Psoas muscle (tissue), 8 donors: Measurements from ENCODE around the gene CHMP4A. TPM values are rescaled to one million over a fixed set of nuclear protein-coding genes. Genes with fewer than 3 reads are reported as not detected.

Experiments
- ATAC-seq, 4 donors: fragments of 200-7000 bp; cut with Tn5 transposase; one replicate each; pipeline ENCODE4 v1.9.1; 2020; ENCODE audit warnings: moderate library complexity in 3 of 4, mild to moderate bottlenecking in 2 of 4
- DNase-seq, 2 donors: peaks; one replicate each; pipeline ENCODE4 v3.0.0-alpha.2; 2020
- H3K27ac ChIP-seq: fragments of 200-600 bp; one replicate; pipeline ENCODE4 v1.8.0; 2022
- H3K27me3 ChIP-seq, 3 donors: fragments of 200-600 bp in 1 of 3; one replicate each; pipeline versions ENCODE4 v1.6.1 to v1.8.0; 2013 to 2022; ENCODE audit warnings: low read length in 2 of 3, mild to moderate bottlenecking in 2 of 3, moderate library complexity in 1 of 3; ENCODE audit not compliant: insufficient read depth in 3 of 3
- H3K36me3 ChIP-seq, 2 donors: fragments of 200-600 bp in 1 of 2; one replicate each; pipeline versions ENCODE4 v1.6.1 to v1.8.0; 2013 to 2022; ENCODE audit warnings: low read depth in 1 of 2, mild to moderate bottlenecking in 1 of 2, moderate library complexity in 1 of 2; ENCODE audit not compliant: insufficient read depth in 1 of 2
- H3K4me1 ChIP-seq: fragments of 200-600 bp; one replicate; pipeline ENCODE4 v1.8.0; 2022
- H3K4me3 ChIP-seq: fragments of 200-600 bp; one replicate; pipeline ENCODE4 v1.8.0; 2022; ENCODE audit warnings: mild to moderate bottlenecking
- H3K9me3 ChIP-seq: fragments of 200-600 bp; one replicate; pipeline ENCODE4 v1.8.0; 2022
- WGBS, 3 donors: extraction: QIAGEN DNeasy Blood & Tissue Kit; methylation state at CpG; one replicate each; pipeline versions ENCODE4 v1.1.6 to v1.1.7; 2013; 5-methylcytosine and 5-hydroxymethylcytosine counted together
- intact Hi-C, 2 donors: fragments of 100-400 bp; cut with DNase I; formaldehyde crosslinking; loops; one replicate each; pipeline versions ENCODE4 v1.11.0 to v1.14.2; 2022
- polyA plus RNA-seq, 3 donors: library from polyadenylated mRNA; stranded (reverse); fragments of 200-250 nt; gene quantifications; one replicate each; pipeline ENCODE4 v1.2.3, GENCODE V29; 2013
- total RNA-seq, 4 donors: library from RNA; stranded (reverse); fragmentation: NEBNext Ultra II Directional in 2 of 4; extraction: Animal tissue kit (Norgen Biotek cat#: 25700) in 2 of 4; gene quantifications; one replicate each; pipeline versions ENCODE4 v1.2.1 to v1.2.4, GENCODE V29; 2021 to 2023
- TF ChIP-seq, protein P1 (sequence below): fragments of 200-600 bp; IDR thresholded peaks from one replicate; pipeline ENCODE4 v1.8.0; 2022; ENCODE audit warnings: antibody characterized with exemption
- donor health status: healthy with polysubstance abuse.
- donor health status: DM: no; HTN: no; CAD: no; lungs with moderate emphysema.
- donor health status: Bipolar disorder and iron deficiency.
- donor health status: healthy.
- donor health status: DM: yes; HTN: yes; CAD: no.
- donor health status: DM: no; HTN: no; CAD: no.
- donor health status: DM: no; HTN: no; CAD: no.
- donor health status: DM: yes; HTN: yes; CAD: no.

CHMP4A gene
- total and polyA plus RNA-seq, 7 donors = 12.3 to 42.1 (median 18.2) TPM

DNA sequence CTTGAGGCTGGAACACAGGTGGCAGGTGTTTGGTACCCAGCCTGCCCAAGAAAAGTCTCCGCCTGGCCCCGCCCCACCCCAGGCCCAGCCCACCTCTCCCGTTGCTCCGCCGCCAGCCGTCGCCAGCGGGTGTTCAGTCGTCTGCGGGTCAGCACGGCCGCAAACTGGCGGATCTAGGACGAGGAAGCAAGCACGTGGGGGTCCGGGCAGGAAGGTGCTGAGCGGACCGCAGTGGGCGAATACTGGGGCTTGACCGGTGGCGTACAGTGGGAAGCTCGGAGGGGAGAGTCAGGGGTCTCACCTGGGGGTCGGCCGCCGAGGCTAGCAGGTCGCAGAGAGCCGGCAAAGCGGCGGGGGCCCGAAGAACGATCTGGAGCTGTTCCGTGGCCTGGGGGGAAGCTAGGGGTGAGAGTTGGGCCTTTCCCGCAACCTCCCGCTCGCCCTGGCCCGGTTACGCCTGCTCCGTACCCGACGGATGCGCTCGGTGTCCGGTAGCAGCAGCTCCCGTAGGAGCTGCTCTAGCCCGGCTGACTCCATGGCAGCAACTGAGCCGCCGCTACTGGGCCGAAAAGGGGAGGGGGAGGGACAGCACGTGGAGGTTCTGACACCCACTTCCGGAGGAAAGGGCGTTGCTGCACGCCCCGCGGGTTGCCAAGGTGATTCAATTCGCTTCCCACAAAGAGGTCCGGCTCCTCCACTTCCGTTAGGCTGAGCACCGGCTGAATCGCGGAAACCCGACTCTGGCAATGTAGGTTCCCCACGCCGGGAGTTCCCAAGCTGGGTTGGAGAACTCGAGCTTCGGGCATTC lies 24.8 kb downstream of the CHMP4A start, which contains the start of gene IPO4:
IPO4 (minus strand) TSS at position 566 of the 808 bp plus-strand sequence; CDS start at position 537, 29 bp downstream.
- DNase-seq = peak; percentile 95 to 98
- 0 to 1% (median 0%) methylated on average over 60 to 65 of the region's 65 CpGs for WGBS, 3 donors
- H3K4me3 ChIP-seq = peak within 1 kb of the TSS; percentile 90
- peak within 1 kb of the TSS; percentile 94 for H3K27ac ChIP-seq
- ATAC-seq = peak; percentile 95 to 97 (median 96)
- peaks cover 6 to 73% of the 10 kb centered on the region in 2 donors for H3K36me3 ChIP-seq
- intact Hi-C loops = loop anchor here in 1 of 2 donors (2.0 kb wide), 1 partner anchor 26 kb away; no protein-coding TSS in a partner anchor
- no peaks in the 10 kb centered on the region for H3K27me3 ChIP-seq
- TF ChIP-seq, protein P1, sequence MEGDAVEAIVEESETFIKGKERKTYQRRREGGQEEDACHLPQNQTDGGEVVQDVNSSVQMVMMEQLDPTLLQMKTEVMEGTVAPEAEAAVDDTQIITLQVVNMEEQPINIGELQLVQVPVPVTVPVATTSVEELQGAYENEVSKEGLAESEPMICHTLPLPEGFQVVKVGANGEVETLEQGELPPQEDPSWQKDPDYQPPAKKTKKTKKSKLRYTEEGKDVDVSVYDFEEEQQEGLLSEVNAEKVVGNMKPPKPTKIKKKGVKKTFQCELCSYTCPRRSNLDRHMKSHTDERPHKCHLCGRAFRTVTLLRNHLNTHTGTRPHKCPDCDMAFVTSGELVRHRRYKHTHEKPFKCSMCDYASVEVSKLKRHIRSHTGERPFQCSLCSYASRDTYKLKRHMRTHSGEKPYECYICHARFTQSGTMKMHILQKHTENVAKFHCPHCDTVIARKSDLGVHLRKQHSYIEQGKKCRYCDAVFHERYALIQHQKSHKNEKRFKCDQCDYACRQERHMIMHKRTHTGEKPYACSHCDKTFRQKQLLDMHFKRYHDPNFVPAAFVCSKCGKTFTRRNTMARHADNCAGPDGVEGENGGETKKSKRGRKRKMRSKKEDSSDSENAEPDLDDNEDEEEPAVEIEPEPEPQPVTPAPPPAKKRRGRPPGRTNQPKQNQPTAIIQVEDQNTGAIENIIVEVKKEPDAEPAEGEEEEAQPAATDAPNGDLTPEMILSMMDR = no peak
- peaks cover 21% of the 10 kb centered on the region for H3K4me1 ChIP-seq
- H3K9me3 ChIP-seq = no peaks in the 10 kb centered on the region

DNA sequence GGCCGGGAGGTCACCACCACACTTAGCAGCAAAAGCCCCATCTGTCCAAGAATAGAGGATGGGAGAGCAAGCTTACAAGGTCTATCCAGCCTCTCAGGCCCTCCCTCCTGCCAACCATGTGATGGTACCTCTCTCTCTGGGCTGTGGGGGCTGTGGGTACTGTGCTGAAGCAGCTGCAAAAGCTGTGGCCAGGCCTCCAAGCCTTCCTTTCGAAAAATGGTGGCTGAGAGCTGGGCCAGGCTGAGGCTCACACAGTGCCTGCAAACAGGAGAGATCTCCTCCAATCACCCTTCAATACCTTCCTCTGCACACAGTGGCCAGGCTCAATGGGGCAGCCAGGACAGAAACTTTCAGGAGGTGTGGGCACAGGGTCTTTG lies 25.8 kb downstream of the CHMP4A start:
- intact Hi-C loops = no loop called here
- ATAC-seq (no peak), DNase-seq (peak in 1 of 2 donors; percentile 34)
- Histone ChIP-seq H3K36me3 (peaks cover 6 to 73% of the 10 kb centered on the region in 2 donors), H3K9me3 (no peaks in the 10 kb centered on the region), H3K27ac (peak overlapping the region; percentile 94), H3K4me3 (peak overlapping the region; percentile 90), H3K27me3 (no peaks in the 10 kb centered on the region), H3K4me1 (peaks cover 21% of the 10 kb centered on the region)
- TF ChIP-seq, protein P1 = no peak
- WGBS, 3 donors = 59 to 76% (median 74%) methylated on average over 2 of the region's 2 CpGs

DNA sequence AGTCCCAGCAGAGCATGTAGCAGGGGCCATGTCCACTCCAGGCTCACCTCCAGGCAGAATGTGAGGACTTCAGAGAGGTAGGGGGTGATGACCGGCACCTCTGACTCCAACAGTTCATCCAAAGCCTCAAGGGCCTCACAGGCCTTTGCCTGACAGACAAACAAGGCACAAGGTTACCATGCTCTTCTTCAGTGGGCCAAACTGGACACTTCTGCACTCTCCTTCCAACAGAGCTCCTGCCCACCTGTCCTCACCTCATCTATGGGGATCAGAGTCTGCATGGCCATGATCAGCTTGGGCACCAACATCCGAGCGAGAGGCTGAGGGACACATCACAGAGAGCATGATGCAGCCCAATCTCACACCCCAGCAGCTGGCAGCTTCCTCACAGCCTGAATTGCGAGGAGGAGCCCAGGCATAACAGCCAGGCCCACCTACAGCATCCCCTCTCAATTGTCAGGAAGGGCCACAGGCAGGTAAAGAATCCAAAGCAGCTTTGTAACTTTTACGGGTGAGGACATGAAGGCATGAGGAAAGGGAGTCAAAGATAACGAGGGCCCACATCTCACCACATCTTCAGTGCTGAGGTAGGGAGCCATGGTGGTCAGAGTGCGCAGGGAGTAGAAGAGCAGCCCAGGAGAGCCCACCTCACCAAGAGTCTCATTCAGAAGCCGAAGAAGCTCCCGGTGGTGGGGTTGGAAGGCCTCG lies 26.3 kb downstream of the CHMP4A start:
- TF ChIP-seq, protein P1 = no peak
- 89 to 97% (median 91%) methylated on average over 10 of the region's 10 CpGs for WGBS, 3 donors
- intact Hi-C loops = no loop called here
- ATAC-seq = no peak
- no peak overlapping the region for H3K27ac ChIP-seq
- H3K36me3 ChIP-seq = peaks cover 6 to 73% of the 10 kb centered on the region in 2 donors
- no peaks in the 10 kb centered on the region for H3K9me3 ChIP-seq
- no peaks in the 10 kb centered on the region for H3K27me3 ChIP-seq
- peak overlapping the region; percentile 90 for H3K4me3 ChIP-seq
- peaks cover 21% of the 10 kb centered on the region for H3K4me1 ChIP-seq
- DNase-seq = peak in 1 of 2 donors; percentile 39

DNA sequence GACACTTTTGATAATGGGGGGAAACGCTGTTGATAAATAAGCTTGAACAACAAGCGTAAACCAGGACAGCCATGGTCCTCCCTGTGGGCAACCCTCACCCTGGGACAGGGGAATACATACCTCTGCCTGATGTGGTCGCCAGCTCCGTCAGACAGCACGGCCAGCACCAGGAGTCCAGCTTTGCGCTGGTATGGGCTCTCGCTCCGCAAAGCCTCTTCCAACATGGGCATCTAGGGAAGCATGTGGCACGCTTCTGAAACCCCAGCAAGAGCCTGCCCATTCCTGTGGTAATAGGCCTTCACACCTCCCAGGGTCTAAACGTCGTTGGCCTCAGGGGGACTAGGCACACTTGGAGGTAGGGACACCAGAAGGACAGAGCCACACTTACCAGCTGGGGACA lies 27.5 kb downstream of the CHMP4A start:
- Histone ChIP-seq H3K4me3 (no peak overlapping the region), H3K27me3 (no peaks in the 10 kb centered on the region), H3K36me3 (peaks cover 6 to 76% of the 10 kb centered on the region in 2 donors), H3K27ac (no peak overlapping the region), H3K4me1 (peaks cover 21% of the 10 kb centered on the region), H3K9me3 (no peaks in the 10 kb centered on the region)
- DNase-seq (peak in 1 of 2 donors; percentile 37), ATAC-seq (no peak)
- WGBS, 3 donors = 92 to 94% (median 92%) methylated on average over 11 of the region's 11 CpGs
- TF ChIP-seq, protein P1 = no peak
- intact Hi-C loops = no loop called here
